ENCODE results near the gene SMG1. TPM values are rescaled to one million over a fixed set of nuclear protein-coding genes. Genes with fewer than 3 reads are reported as not detected.

The SMG1 gene
- total RNA-seq, 1 donor from 2014 or later = 79.5 TPM

- Histone ChIP-seq H3K4me3 (no peak overlapping the region), H3K36me3 (no peaks in the 10 kb centered on the region), H3K4me1 (peaks cover 4% of the 10 kb centered on the region), H3K27me3 (no peaks in the 10 kb centered on the region), H3K27ac (no peak overlapping the region), H3K9me3 (no peaks in the 10 kb centered on the region)
- no peak for DNase-seq
- no peak for ATAC-seq
- no peak for TF ChIP-seq CTCF (IDR thresholded peaks at IDR 0.05)
- intact Hi-C loops (cut with DNase I) = no loop called here
Observed at GRCh38 chr16:18948372-18949020, 22.3 kb upstream of the SMG1 start.

GRCh38 chr16:18945233-18945632 lies 19.0 kb upstream of the SMG1 start:
- Histone ChIP-seq H3K27ac (no peak overlapping the region), H3K4me3 (no peak overlapping the region), H3K9me3 (no peaks in the 10 kb centered on the region), H3K36me3 (no peaks in the 10 kb centered on the region), H3K27me3 (no peaks in the 10 kb centered on the region), H3K4me1 (peaks cover 4% of the 10 kb centered on the region)
- no peak for TF ChIP-seq CTCF (IDR thresholded peaks at IDR 0.05)
- no peak for DNase-seq
- intact Hi-C loops (cut with DNase I) = no loop called here
- ATAC-seq = no peak

- Histone ChIP-seq H3K36me3 (no peaks in the 10 kb centered on the region), H3K27ac (no peak overlapping the region), H3K4me1 (peaks cover 4% of the 10 kb centered on the region), H3K4me3 (no peak overlapping the region), H3K27me3 (no peaks in the 10 kb centered on the region), H3K9me3 (no peaks in the 10 kb centered on the region)
- TF ChIP-seq CTCF (IDR thresholded peaks at IDR 0.05) = no peak
- intact Hi-C loops (cut with DNase I) = no loop called here
- DNase-seq (peak; percentile 7), ATAC-seq (no peak)
Observed at GRCh38 chr16:18943414-18943813, 17.2 kb upstream of the SMG1 start.

GRCh38 chr16:18942061-18942460 lies 15.9 kb upstream of the SMG1 start:
- no peak for TF ChIP-seq CTCF (IDR thresholded peaks at IDR 0.05)
- H3K27me3 ChIP-seq = no peaks in the 10 kb centered on the region
- no peaks in the 10 kb centered on the region for H3K9me3 ChIP-seq
- no peak overlapping the region for H3K4me3 ChIP-seq
- peaks cover 4% of the 10 kb centered on the region for H3K4me1 ChIP-seq
- no peak overlapping the region for H3K27ac ChIP-seq
- H3K36me3 ChIP-seq = no peaks in the 10 kb centered on the region
- intact Hi-C loops (cut with DNase I) = no loop called here
- DNase-seq = no peak
- no peak for ATAC-seq

GRCh38 chr16:18941471-18941870 lies 15.3 kb upstream of the SMG1 start:
- Histone ChIP-seq H3K36me3 (no peaks in the 10 kb centered on the region), H3K4me1 (peaks cover 3% of the 10 kb centered on the region), H3K4me3 (no peak overlapping the region), H3K27me3 (no peaks in the 10 kb centered on the region), H3K27ac (no peak overlapping the region), H3K9me3 (no peaks in the 10 kb centered on the region)
- TF ChIP-seq CTCF (IDR thresholded peaks at IDR 0.05) = no peak
- ATAC-seq (no peak), DNase-seq (no peak)
- intact Hi-C loops (cut with DNase I) = no loop called here

- no peaks in the 10 kb centered on the region for H3K36me3 ChIP-seq
- H3K4me1 ChIP-seq = no peaks in the 10 kb centered on the region
- DNase-seq (no peak), ATAC-seq (no peak)
- intact Hi-C loops (cut with DNase I) = no loop called here
- H3K9me3 ChIP-seq = no peaks in the 10 kb centered on the region
- H3K27me3 ChIP-seq = no peaks in the 10 kb centered on the region
- H3K27ac ChIP-seq = no peak overlapping the region
- TF ChIP-seq CTCF (IDR thresholded peaks at IDR 0.05) = no peak
- H3K4me3 ChIP-seq = no peak overlapping the region
Observed at GRCh38 chr16:18938986-18939385, 12.8 kb upstream of the SMG1 start.
